ENCODE results near the gene FAM20B.

FAM20B gene

DNA sequence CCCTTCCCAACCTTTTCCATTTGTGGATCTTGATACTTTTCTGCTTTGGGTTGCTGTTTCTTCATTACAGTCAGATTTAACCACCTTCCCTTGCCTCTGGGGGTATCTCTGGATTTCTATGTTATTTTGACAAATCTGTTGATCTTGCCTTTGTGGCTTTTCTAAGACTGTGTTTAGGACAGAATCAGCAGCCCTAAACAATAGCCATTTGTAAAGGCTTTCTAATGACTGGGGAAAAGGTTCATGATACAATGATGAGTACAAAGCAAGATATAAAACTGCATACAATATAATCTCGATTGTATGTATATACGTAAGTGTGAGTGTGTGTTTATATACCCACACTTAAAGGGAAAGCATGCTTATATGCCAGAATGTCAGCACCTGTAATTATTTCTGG is 27.8 kb downstream of the FAM20B start:
- no peak for DNase-seq

DNA sequence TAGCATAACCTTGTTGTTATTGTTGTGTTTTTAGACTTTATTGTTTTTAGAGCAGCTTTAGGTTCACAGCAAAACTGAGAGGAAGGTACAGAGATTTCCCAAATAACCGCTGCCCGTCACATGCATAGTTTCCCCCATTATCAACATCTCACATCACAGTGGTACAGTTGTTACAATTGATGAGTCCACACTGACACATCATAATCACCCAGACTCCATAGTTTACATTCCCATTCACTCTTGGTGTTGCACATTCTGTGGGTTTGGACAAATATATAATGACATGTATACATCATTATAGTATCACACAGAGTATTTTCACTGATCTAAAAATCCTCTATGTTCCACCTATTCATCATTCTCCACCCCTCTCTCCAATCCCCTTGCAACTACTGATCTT is 30.2 kb downstream of the FAM20B start:
- DNase-seq = no peak

GRCh38 chr1:179058487-179059483 is 33.1 kb downstream of the FAM20B start:
- no peak for DNase-seq

GRCh38 chr1:179061360-179062282 is 35.9 kb downstream of the FAM20B start:
- DNase-seq = no peak

DNA sequence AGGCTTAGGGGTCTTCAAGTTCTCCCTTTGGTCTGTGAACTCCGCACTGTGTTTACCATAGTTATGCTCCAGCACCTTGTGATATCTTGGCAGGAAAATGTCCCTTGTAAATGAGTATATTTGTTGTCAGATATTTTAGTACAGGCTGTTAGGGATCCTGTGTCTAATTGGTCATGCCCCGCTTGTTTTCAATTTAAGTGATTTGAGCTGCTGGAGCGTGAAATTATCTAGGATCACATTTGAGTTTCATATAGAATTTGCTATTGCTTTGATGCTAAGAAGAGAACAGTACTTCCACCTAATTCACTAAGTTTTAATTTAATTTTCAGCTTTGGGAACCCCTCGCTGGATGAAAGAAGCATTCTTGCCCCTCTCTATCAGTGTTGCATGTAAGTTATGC is 40.8 kb downstream of the FAM20B start:
- no peak for DNase-seq

- no peak for DNase-seq
These were observed 51.7 kb downstream of the FAM20B start for GRCh38 chr1:179077396-179077795.

DNA sequence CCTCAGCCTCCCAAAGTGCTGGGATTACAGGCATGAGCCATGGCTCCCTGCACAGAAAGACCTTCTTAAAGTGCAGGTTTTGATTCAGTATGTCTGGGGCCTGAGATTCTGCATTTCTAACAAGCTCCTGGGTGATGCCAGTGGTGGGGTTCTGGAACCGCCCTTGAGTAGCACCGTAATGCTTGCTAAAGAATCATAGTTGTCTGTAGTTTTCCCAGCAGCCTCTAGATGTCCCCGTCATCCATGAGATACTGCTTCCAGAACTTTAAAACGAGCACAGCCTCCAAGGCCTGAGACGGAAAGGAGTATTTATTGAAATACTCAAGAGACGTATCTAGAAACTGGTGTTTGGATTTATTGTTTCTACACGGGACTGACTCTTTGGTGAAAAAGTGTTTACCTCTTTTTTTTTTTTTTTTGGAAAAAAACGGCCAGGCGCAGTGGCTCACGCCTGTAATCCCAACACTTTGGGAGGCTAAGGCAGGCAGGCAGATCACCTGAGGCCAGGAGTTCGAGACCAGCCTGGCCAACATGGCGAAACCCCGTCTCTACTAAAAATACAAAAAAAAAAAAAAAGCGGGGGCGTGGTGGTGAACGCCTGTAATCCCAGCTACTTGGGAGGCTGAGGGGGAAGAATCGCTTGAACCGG is 53.5 kb downstream of the FAM20B start:
- peak; percentile 44 for DNase-seq

DNA sequence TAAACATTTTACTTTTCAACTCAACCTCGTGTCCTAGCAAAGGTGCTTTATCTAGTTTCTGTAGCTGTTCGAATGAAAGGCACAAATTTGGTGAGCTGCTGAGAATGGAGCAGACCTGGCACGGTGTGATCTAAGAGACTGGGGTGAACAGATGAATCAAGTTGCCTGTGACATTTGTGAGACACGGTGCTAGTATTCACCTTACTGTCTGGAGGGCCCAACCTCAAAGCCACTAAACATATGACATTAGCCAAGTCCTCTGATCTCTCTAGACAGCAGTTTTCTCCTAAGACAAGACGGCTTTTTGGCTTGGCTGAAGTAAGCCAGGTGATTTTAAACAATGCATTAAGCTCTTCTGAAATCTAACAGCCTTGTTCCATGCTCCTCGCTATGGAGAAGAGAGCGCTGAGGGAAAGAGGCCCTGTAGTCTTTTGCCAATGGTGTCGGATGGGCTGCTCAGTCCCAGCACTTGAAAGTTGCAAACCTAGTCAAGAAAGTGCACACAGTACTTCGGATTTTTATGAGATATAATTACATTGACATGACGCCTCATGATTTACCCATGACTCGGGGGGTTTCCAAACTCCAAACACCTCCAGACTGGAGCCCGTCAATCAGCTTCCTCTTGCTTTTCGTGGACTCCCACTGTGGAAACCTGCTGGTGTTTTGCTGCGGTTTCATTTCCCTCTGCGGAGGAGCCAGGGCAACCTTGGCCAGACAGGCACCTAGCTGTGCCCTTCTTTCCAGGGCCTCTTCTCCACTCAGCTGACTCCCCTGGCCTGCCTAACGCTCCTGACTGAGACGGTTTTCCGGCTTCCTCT is 55.4 kb downstream of the FAM20B start:
- no peak for DNase-seq

GRCh38 chr1:179081687-179082332 is 56.1 kb downstream of the FAM20B start, which contains the start of gene TOR3A:
Gene TOR3A (plus strand): TSS chr1:179082070. CDS start chr1:179082129, 59 bp downstream.
- peak; percentile 84 for DNase-seq

GRCh38 chr1:179082333-179082998 is 56.8 kb downstream of the FAM20B start:
- peak; percentile 51 for DNase-seq

- DNase-seq = no peak
These were observed 57.3 kb downstream of the FAM20B start for GRCh38 chr1:179082999-179083335.

DNA sequence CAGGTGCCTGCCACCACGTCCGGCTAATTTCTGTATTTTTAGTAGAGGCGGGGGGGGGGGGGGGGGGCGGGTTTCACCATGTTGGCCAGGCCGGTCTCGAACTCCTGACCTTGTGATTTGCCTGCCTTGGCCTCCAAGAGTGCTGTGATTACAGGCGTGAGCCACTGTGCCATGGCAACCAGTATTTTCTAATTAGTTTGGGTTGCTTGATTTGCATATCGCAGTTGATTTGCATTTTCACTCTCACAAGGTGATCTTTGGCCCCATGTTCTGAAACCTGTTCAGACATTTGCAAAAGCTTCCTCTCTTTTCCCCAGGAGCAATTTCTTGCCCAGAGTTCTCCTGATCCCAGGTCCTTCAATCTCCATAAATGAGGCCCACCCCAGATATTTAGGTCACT is 57.8 kb downstream of the FAM20B start:
- DNase-seq = no peak

- DNase-seq = no peak
These were observed 62.0 kb downstream of the FAM20B start for GRCh38 chr1:179087665-179088064.

GRCh38 chr1:179089827-179090482 is 64.3 kb downstream of the FAM20B start:
- DNase-seq = no peak

DNA sequence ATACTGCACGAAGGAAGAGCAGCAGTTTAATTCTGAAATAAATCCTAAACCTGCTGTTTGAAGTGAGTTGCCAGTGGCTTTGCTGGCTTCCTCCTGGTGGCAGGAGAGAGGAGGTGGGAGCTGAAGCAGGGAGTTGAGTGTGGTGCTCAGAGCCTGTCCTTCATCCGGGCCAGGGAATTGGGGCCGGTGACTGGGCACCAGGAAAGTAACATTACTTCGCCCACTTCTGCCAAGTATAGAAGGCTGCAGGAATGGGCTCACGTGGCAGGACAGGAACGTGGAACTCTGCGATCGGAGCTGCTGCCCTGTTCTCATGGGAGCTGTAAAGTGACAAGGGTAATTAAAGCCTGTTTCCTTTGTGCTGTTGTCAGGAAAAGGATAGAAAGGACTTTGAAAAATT is 64.8 kb downstream of the FAM20B start:
- no peak for DNase-seq

- DNase-seq = no peak
These were observed 65.2 kb downstream of the FAM20B start for GRCh38 chr1:179090923-179091322.

GRCh38 chr1:179091691-179092165 is 66.0 kb downstream of the FAM20B start:
- no peak for DNase-seq

DNA sequence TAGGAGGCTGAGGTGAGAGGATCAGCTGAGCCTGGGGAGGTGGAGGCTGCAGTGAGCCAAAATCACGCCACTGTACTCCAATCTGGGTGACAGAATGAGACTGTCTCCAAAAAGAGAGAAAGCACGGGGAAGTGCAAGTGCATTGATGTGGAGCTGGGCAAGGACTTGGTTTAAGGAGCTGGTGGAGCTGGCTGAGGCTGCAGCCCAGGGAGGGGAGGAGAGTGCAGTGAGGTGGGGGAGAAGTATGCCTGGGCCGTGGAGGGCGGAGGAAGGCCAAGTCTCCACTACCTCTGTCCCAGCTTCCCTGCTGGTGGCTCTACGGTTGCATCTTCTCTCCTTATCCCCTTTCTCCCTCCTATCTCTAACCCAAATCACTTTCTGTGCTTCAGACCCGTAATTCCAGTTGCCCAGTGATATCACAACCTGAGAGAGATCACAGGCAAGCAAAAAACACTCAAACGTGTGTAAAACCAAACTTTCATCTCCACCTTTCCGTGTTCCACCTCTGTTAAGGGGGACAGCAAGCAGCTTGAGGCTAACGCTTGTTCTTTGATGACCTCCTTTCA is 67.3 kb downstream of the FAM20B start:
- DNase-seq = no peak

- no peak for DNase-seq
These were observed 69.1 kb downstream of the FAM20B start for GRCh38 chr1:179094818-179095217.

GRCh38 chr1:179095377-179095776 is 69.7 kb downstream of the FAM20B start:
- no peak for DNase-seq
